ENCODE data around the gene CFAP300. TPM values are rescaled to one million over a fixed set of nuclear protein-coding genes. Genes with fewer than 3 reads are reported as not detected.

Gene CFAP300
- not detected for polyA plus RNA-seq (ENCODE audit: low read depth in 6 of 6)

DNA sequence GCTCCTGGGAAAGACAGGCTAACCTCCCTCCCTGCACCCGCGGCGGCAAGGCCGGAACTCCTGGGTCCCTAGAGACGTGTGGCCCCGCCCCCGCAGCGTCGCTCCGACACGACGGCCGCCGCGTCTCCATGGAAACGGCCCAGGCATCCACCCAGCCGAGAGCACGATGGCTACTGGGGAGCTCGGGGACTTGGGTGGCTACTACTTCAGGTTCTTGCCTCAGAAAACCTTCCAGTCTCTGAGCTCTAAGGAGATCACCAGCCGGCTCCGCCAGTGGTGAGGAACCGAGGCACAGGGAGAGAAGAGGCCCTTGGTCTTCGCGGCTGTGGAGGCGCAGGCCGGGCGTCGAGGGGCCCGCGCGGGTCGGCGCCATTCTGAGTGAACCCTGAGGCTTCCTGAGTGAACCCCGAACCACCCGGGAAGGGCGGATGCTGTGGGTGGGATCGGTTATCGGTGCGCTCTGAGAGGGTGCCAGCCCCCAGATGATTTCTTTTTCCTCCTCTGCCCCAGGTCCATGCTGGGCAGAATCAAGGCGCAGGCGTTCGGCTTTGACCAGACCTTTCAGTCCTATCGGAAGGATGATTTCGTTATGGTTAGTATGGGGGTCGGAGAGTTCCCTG is at the start of gene CFAP300:
CFAP300 (plus strand) TSS at position 133 of the 620 bp plus-strand sequence; CDS start at position 167, 34 bp downstream.
- DNase-seq: no peak
- no peaks in the 10 kb centered on the region for H3K36me3 Mint-ChIP-seq
- H3K9me3 Mint-ChIP-seq: peaks cover 0 to 25% (median 6%) of the 10 kb centered on the region in 7 donors
- H3K27me3 Mint-ChIP-seq: peaks cover 51 to 62% (median 54%) of the 10 kb centered on the region in 3 donors
- H3K4me3 Mint-ChIP-seq: peak within 1 kb of the TSS; percentile 2 to 80 (median 62)
- H3K4me1 Mint-ChIP-seq: peaks cover 9 to 12% (median 11%) of the 10 kb centered on the region in 3 donors
- peak; percentile 30 to 34 for ATAC-seq (ENCODE audit: low read depth in 2 of 2)
- H3K27ac Mint-ChIP-seq: peak within 1 kb of the TSS in 1 of 6 donors; percentile 39

DNA sequence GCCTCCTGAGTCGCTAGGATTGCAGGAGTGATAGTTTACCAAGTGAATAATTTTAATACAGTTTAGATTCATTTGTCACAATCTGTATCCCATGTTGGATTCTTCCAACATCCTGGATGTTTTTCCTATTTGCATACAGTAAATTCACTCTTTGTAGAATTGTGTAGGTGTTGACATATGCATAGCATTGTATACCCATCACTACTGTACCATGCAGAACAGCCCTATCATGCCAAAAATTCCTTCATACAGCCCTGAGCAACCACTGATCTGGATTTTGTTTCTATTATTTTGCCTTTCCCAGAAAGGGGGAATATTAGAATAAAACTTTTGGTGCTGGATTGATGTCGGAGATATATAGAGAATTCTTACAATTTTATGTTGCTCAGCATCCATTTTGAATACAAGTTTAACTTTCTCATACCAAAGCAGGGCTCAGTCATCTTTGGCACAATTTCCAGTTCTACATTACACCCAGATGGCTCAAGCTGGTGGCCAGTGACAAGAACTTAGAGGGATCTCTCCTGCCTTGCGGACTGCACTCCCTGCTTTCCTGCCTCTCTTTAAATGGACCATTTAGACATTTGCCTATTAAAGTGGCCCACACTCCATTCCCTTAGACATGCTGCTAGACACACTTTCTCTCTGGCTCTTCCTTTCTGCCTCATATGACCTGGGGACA is 45.4 kb upstream of the CFAP300 start:
- ATAC-seq (ENCODE audit: low read depth in 2 of 2) (no peak), DNase-seq (no peak)
- no peaks in the 10 kb centered on the region for H3K9me3 Mint-ChIP-seq
- H3K27ac Mint-ChIP-seq: no peak overlapping the region
- peaks cover 0 to 4% of the 10 kb centered on the region in 2 donors for H3K36me3 Mint-ChIP-seq
- H3K4me1 Mint-ChIP-seq: no peaks in the 10 kb centered on the region
- no peak overlapping the region for H3K4me3 Mint-ChIP-seq
- H3K27me3 Mint-ChIP-seq: peaks cover 0 to 5% (median 0%) of the 10 kb centered on the region in 3 donors

DNA sequence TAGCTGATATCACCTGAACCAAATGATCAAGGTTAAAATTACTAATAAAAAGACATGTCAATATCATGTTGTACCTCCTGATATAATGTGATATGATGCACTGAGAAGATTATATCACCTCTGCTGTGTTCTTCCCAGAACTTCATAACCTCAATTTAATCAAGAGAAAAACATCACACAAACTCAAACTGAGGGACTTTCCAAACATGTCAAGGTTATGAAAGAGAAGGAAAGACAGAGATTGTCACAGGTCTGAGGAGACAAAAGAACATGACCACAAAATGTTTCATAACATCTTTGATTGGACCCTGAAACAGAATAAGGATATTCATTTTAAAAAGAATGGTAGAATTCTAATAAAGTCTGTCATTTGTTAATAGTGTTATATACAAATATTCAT is 43.0 kb upstream of the CFAP300 start:
- H3K9me3 Mint-ChIP-seq: no peaks in the 10 kb centered on the region
- ATAC-seq (ENCODE audit: low read depth in 2 of 2) (no peak), DNase-seq (no peak)
- no peaks in the 10 kb centered on the region for H3K36me3 Mint-ChIP-seq
- no peak overlapping the region for H3K4me3 Mint-ChIP-seq
- peaks cover 0 to 5% (median 0%) of the 10 kb centered on the region in 3 donors for H3K27me3 Mint-ChIP-seq
- H3K4me1 Mint-ChIP-seq: no peaks in the 10 kb centered on the region
- H3K27ac Mint-ChIP-seq: no peak overlapping the region

DNA sequence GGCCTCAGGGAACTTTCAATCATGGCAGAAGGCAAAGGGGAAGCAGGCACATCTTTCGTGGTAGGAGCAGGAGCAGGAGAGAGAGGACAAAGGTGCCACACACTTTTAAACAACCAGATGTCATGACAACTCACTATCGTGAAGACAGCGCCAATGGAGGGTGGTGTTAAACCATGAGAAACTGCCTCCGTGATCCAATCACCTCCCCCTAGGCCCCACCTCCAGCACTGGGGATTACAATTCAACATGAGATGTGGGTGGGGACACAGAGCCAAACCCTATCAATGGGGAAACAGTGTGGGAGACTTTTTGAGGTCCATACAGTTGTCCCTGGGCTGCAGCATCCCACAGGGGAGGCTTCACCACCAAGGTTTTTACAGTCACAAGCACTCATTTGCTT is 41.9 kb upstream of the CFAP300 start:
- no peak for ATAC-seq (ENCODE audit: low read depth in 2 of 2)
- DNase-seq: no peak
- H3K9me3 Mint-ChIP-seq: no peaks in the 10 kb centered on the region
- H3K4me1 Mint-ChIP-seq: no peaks in the 10 kb centered on the region
- no peak overlapping the region for H3K27ac Mint-ChIP-seq
- no peaks in the 10 kb centered on the region for H3K36me3 Mint-ChIP-seq
- H3K4me3 Mint-ChIP-seq: no peak overlapping the region
- H3K27me3 Mint-ChIP-seq: peaks cover 7 to 12% (median 7%) of the 10 kb centered on the region in 3 donors

DNA sequence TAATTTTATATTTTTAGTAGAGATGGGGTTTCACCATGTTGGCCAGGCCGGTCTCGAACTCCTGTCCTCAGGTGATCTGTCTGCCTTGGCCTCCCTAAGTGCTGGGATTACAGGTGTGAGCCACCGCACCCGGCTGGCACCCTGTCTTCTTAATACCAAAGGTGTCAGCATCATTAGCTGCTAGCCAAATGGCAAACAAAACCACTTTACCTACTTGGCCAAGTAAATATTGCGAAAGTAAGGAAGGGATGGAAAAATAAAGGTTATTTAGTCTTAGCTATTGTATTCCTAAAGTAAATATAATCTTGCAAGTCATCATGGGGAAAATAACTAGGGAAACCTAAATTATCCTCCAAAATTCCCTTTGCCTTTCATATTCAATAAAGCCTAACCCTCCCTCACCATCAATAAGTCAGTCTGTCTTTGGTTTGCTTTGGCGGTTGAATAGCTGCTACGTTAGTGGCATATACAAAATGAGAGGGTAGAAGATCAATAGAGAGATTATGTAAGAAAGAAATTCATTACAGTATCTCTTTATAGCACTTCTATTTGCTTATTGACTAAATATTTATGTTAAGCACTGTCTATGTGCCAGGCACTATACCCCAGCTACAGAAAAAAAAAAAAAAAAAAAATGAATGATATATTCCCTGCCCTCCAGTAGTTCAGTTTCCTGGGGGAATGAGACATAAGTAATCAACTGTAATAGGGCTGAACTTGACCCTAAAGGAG is 40.2 kb upstream of the CFAP300 start:
- H3K4me1 Mint-ChIP-seq: no peaks in the 10 kb centered on the region
- ATAC-seq (ENCODE audit: low read depth in 2 of 2): no peak
- no peaks in the 10 kb centered on the region for H3K36me3 Mint-ChIP-seq
- peaks cover 10 to 15% (median 11%) of the 10 kb centered on the region in 3 donors for H3K27me3 Mint-ChIP-seq
- DNase-seq: no peak
- no peak overlapping the region for H3K27ac Mint-ChIP-seq
- no peak overlapping the region for H3K4me3 Mint-ChIP-seq
- H3K9me3 Mint-ChIP-seq: no peaks in the 10 kb centered on the region

DNA sequence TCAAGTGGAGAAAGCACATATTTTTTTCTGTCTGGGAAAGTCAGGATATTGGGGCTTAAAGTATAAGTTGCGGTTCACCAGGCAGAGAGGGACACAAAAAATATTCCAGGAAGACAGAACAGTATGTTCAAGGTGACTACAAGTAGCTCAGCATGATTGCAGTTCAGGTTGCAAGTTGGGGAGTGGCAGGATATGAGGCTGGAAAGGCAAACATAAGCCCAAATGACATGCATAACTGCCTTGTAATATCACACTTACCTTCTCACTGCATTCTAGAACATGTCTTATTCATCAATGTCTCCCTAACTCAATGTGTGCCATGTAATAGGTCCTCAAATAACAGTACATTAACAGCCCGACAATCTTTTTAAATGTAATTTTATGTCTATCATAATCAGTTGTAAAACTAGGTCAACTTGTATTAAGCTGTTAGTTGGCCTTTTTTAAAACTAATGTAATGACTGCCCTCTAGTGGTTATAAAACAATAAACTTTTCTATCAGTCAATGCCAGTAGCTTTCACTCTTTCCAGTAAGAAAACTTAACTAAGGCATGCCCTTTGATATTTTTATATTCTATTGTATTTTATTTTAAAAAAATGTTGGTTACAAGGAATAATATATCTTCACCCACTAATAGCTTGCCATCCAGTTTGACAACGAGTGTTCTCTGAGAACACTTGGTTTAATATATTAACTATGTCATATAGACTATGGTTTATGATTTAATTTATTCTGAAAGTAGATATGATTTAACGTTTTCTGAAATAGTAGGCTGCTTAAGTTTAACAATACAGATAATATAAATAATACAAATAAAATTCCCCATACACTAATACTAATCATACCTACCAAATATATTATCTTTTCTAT is 39.4 kb upstream of the CFAP300 start:
- no peaks in the 10 kb centered on the region for H3K9me3 Mint-ChIP-seq
- H3K4me1 Mint-ChIP-seq: no peaks in the 10 kb centered on the region
- ATAC-seq (ENCODE audit: low read depth in 2 of 2): peak in 1 of 2 donors; percentile 30
- peak; percentile 34 for DNase-seq
- no peak overlapping the region for H3K27ac Mint-ChIP-seq
- H3K36me3 Mint-ChIP-seq: no peaks in the 10 kb centered on the region
- no peak overlapping the region for H3K4me3 Mint-ChIP-seq
- peaks cover 17 to 21% (median 19%) of the 10 kb centered on the region in 3 donors for H3K27me3 Mint-ChIP-seq

DNA sequence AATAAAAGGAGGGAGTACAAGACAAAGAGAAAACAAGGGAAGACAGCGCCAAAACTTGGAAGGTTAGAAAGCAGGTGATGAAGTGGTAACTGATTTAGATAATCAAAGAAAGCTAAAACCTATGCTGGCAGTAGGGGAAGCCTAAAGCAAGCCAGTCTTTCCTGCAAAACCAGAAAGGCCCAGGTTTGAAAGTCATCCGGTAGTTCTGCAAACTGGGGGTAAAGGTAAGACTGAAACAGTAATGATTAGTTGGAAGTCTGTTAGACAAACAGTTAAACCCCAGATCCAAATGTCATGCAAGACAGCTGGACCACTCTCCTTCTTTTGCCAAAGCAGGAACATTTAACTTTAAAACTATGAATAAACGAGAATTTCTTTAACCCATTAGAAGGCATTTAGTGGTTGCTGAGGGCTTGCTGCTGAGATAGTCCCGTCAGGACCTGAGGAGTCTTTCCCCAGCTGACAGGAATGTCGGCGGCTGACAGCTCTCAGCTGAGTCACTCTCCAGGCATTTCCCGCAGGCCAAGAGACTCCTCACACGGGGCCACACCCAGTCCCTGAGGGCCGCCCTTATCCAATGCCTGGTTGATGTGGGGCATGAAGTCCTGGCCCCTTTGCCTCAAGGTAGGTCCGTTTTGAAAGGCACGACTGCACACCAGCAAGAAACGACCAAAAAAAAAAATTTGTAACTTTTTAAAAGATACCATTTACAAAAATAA is 36.3 kb upstream of the CFAP300 start:
- no peak for ATAC-seq (ENCODE audit: low read depth in 2 of 2)
- Mint-ChIP-seq H3K36me3 (no peaks in the 10 kb centered on the region), H3K9me3 (no peaks in the 10 kb centered on the region), H3K4me3 (no peak overlapping the region), H3K4me1 (no peaks in the 10 kb centered on the region), H3K27me3 (peaks cover 21 to 40% (median 26%) of the 10 kb centered on the region in 3 donors), H3K27ac (no peak overlapping the region)
- no peak for DNase-seq

DNA sequence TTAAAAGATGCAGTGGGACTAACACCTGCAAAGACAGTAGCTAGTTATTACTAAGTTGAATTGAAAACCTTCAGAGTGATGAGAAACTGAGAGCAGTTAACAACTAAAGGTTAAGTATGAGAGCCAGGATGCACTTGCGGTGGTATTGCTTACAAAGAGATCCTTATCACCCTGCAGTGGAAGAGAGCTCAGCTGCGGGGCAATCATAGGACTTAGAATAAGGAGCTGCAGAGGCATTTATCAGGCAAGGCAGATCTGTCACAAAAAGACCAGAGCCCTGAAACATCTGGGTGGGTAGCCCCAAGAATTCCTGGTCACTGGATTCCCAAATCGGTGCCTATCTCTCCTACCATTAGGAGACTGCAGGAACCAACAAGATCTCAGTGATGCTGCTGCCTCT is 34.3 kb upstream of the CFAP300 start:
- DNase-seq (no peak), ATAC-seq (ENCODE audit: low read depth in 2 of 2) (no peak)
- Mint-ChIP-seq H3K9me3 (no peaks in the 10 kb centered on the region), H3K4me1 (no peaks in the 10 kb centered on the region), H3K36me3 (no peaks in the 10 kb centered on the region), H3K27ac (no peak overlapping the region), H3K27me3 (peaks cover 21 to 45% (median 26%) of the 10 kb centered on the region in 3 donors), H3K4me3 (no peak overlapping the region)

DNA sequence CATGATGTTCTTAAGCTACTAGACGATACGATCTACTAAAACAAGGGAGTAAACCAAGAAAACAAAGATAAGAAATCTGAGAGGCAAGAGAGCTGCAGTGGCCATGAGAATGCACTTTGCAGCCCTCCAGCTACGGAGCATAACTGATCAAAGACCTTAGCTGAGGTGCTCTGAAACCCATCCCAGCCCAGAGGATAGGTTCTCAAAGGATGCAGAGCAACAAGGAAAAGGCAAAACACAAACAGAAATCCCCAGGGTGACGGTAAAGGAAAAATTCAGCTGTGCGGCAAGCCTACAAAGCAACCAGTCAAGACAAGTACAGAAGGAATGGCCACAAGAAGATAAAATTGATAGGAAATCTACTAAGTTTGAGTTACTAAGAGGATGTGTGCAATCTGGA is 32.5 kb upstream of the CFAP300 start:
- no peak overlapping the region for H3K27ac Mint-ChIP-seq
- H3K4me3 Mint-ChIP-seq: no peak overlapping the region
- ATAC-seq (ENCODE audit: low read depth in 2 of 2) (no peak), DNase-seq (no peak)
- no peaks in the 10 kb centered on the region for H3K36me3 Mint-ChIP-seq
- H3K9me3 Mint-ChIP-seq: no peaks in the 10 kb centered on the region
- no peaks in the 10 kb centered on the region for H3K4me1 Mint-ChIP-seq
- H3K27me3 Mint-ChIP-seq: peaks cover 20 to 44% (median 24%) of the 10 kb centered on the region in 3 donors

DNA sequence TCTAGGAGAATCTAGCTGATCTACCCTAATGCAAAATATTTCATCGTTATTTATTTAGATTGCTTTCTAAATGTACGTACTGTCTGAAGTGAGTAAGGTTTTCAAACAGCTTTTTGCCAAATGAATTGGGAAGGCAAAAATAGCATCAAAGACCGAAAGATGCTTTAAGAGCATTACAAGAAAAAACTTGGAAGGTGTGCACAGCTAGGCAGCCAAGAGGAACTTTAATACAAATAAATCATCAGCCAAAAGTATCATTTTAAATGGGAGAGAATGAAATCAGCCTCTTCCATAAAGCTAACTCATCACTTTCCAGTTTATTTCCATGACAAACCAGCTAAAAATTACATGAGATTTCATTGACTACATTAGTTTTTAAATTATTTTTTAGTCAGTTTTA is 30.2 kb upstream of the CFAP300 start:
- DNase-seq (no peak), ATAC-seq (ENCODE audit: low read depth in 2 of 2) (no peak)
- no peak overlapping the region for H3K27ac Mint-ChIP-seq

DNA sequence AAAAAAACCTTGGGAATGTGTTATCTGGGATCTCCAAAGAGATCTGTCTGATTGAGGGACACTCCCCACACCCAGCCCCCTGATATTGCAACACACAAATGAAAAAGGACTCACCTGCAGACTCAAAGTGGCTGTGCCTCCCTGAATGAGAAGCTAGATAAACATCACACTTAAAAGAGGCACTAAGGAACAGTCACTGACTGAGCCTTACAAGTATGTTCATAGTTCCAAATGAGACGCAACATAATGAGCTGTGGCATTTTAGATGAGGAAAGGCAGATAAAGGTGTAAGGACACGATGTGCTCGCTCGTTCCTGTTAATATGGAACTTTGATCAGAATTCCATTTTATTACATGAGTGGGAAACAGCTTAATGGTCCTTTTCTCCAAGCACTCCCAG is 21.0 kb upstream of the CFAP300 start:
- no peaks in the 10 kb centered on the region for H3K4me1 Mint-ChIP-seq
- no peak for DNase-seq
- H3K27ac Mint-ChIP-seq: no peak overlapping the region
- H3K4me3 Mint-ChIP-seq: no peak overlapping the region
- ATAC-seq (ENCODE audit: low read depth in 2 of 2): no peak
- H3K27me3 Mint-ChIP-seq: peaks cover 18 to 48% (median 24%) of the 10 kb centered on the region in 3 donors
- no peaks in the 10 kb centered on the region for H3K36me3 Mint-ChIP-seq
- no peaks in the 10 kb centered on the region for H3K9me3 Mint-ChIP-seq

More for the DNA sequence above, 30.2 kb upstream of the CFAP300 start:
- Mint-ChIP-seq H3K9me3 (no peaks in the 10 kb centered on the region), H3K27me3 (peaks cover 12 to 43% (median 20%) of the 10 kb centered on the region in 3 donors), H3K36me3 (no peaks in the 10 kb centered on the region), H3K4me3 (no peak overlapping the region), H3K4me1 (no peaks in the 10 kb centered on the region)

DNA sequence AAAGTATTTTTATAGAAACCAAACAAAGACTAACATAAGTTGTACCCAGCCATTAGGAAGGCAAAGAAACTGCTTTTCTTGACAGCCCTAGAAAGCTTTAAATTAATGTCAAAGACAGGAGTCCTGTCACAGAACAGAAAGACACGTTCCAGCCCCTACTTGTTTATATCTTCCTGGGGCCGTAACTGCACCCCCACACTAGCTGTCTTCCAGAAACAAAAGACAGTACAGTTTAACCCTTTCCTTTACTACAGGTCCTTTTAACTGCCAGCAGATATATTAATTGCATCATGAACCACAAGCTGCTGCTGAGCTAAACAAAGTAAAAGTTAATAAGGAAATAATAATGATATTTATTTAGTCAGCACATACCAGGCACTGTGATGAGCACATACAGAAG is 20.3 kb upstream of the CFAP300 start:
- peaks cover 18 to 43% (median 24%) of the 10 kb centered on the region in 3 donors for H3K27me3 Mint-ChIP-seq
- no peak overlapping the region for H3K4me3 Mint-ChIP-seq
- ATAC-seq (ENCODE audit: low read depth in 2 of 2) (no peak), DNase-seq (no peak)
- H3K36me3 Mint-ChIP-seq: no peaks in the 10 kb centered on the region
- peaks cover 0 to 4% (median 0%) of the 10 kb centered on the region in 7 donors for H3K9me3 Mint-ChIP-seq
- no peaks in the 10 kb centered on the region for H3K4me1 Mint-ChIP-seq
- no peak overlapping the region for H3K27ac Mint-ChIP-seq
